ENCODE results near the gene EXOSC6.
"Not testable (repeated sequence)": the region's sequence is repeated elsewhere in the genome, so short reads cannot be mapped to it uniquely, and the experiment has no call there.

GRCh38 chr16:70223216-70223615, 28.5 kb downstream of the EXOSC6 start:
- not testable (repeated sequence) for TF ChIP-seq CTCF, POLR2AphosphoS5 (IDR thresholded peaks at IDR 0.05)

Data from transverse colon (tissue), 4 donors.